ENCODE measurements around the gene PDE4D. TPM values are rescaled to one million over a fixed set of nuclear protein-coding genes. Genes with fewer than 3 reads are reported as not detected.

PDE4D gene
- total RNA-seq, 1 donor = 19.9 TPM

- H3K9me3 ChIP-seq (ENCODE audit: low read depth, low read length) = no peaks in the 10 kb centered on the region
- H3K27ac ChIP-seq (ENCODE audit: low read depth, low read length) = peak overlapping the region; percentile 11
- H3K4me2 ChIP-seq (ENCODE audit: insufficient read depth, low read length) = peak overlapping the region; percentile 49
- H3K79me2 ChIP-seq (ENCODE audit: insufficient read depth, low read length) = no peaks in the 10 kb centered on the region
- H3K4me3 ChIP-seq (ENCODE audit: insufficient read depth, low read length) = no peak overlapping the region
- H4K20me1 ChIP-seq (ENCODE audit: insufficient read depth, low read length) = no peaks in the 10 kb centered on the region
- no peak for TF ChIP-seq CTCF (IDR thresholded peaks at IDR 0.05; ENCODE audit: extremely low read depth, low read depth, low read length)
- no peaks in the 10 kb centered on the region for H3K36me3 ChIP-seq (ENCODE audit: insufficient read depth, low read length)
- H3K27me3 ChIP-seq (ENCODE audit: insufficient read depth, low read length) = no peaks in the 10 kb centered on the region
- H2AFZ ChIP-seq (ENCODE audit: low read length) = no peak overlapping the region
- no peak for DNase-seq (ENCODE audit: insufficient read length, low spot score, missing footprints)
- peaks cover 16% of the 10 kb centered on the region for H3K4me1 ChIP-seq (ENCODE audit: insufficient read depth, low read length)
Measured at GRCh38 chr5:59134471-59135163, 758.9 kb downstream of the PDE4D start.

DNA sequence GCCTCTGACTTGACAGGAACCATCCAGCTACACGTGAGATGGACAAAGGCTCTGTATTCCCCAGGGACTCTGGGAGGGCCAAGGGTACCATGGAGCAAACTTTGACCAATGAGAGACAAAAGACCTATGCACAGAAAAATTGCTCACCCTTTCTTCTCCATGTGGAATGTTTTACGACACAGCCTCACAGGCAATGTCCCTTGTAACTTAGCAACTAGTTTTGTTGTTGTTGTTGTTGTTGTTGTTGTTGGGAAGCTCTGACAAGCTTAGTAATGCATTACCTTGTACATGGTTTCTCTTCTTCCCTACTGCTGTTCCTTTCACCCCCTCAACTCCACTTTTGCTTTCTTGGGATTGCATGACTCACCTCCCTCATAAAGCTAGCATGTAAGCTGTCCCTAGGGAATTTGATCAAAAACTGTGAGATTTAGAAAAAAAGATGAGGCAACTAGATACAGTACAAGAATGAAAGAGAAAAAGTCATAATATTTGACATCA, 759.7 kb downstream of the PDE4D start:
- Histone ChIP-seq H4K20me1 (ENCODE audit: insufficient read depth, low read length) (no peaks in the 10 kb centered on the region), H3K4me1 (ENCODE audit: insufficient read depth, low read length) (peaks cover 16% of the 10 kb centered on the region), H3K79me2 (ENCODE audit: insufficient read depth, low read length) (no peaks in the 10 kb centered on the region), H2AFZ (ENCODE audit: low read length) (no peak overlapping the region), H3K27me3 (ENCODE audit: insufficient read depth, low read length) (no peaks in the 10 kb centered on the region), H3K4me2 (ENCODE audit: insufficient read depth, low read length) (peak overlapping the region; percentile 49), H3K4me3 (ENCODE audit: insufficient read depth, low read length) (no peak overlapping the region), H3K9me3 (ENCODE audit: low read depth, low read length) (no peaks in the 10 kb centered on the region), H3K36me3 (ENCODE audit: insufficient read depth, low read length) (no peaks in the 10 kb centered on the region), H3K27ac (ENCODE audit: low read depth, low read length) (peak overlapping the region; percentile 11)
- peak; percentile 70 for DNase-seq (ENCODE audit: insufficient read length, low spot score, missing footprints)
- no peak for TF ChIP-seq CTCF (IDR thresholded peaks at IDR 0.05; ENCODE audit: extremely low read depth, low read depth, low read length)

DNA sequence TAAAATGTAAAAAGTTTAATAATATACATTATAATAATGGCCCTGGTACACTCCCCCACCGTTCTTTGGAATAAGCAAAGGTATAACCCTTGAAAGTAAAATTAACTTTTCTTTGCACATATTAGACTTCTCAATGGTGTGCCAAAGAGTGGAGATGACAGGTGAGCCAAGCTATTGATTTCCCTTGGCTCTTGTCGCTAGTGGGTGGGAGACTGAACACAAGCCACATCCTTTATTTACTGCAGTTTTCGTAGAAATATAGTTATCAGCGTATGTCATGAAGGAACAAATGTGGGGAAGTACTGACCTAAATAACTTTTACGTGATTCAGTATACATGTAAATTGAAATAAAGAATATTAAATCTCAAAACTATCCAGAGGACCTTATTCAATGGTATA, 761.4 kb downstream of the PDE4D start:
- no peak overlapping the region for H3K4me3 ChIP-seq (ENCODE audit: insufficient read depth, low read length)
- H4K20me1 ChIP-seq (ENCODE audit: insufficient read depth, low read length) = no peaks in the 10 kb centered on the region
- peaks cover 25% of the 10 kb centered on the region for H3K4me1 ChIP-seq (ENCODE audit: insufficient read depth, low read length)
- no peak overlapping the region for H3K4me2 ChIP-seq (ENCODE audit: insufficient read depth, low read length)
- H3K27me3 ChIP-seq (ENCODE audit: insufficient read depth, low read length) = no peaks in the 10 kb centered on the region
- TF ChIP-seq CTCF (IDR thresholded peaks at IDR 0.05; ENCODE audit: extremely low read depth, low read depth, low read length) = no peak
- no peaks in the 10 kb centered on the region for H3K79me2 ChIP-seq (ENCODE audit: insufficient read depth, low read length)
- DNase-seq (ENCODE audit: insufficient read length, low spot score, missing footprints) = no peak
- no peaks in the 10 kb centered on the region for H3K9me3 ChIP-seq (ENCODE audit: low read depth, low read length)
- no peaks in the 10 kb centered on the region for H3K36me3 ChIP-seq (ENCODE audit: insufficient read depth, low read length)
- no peak overlapping the region for H2AFZ ChIP-seq (ENCODE audit: low read length)
- no peak overlapping the region for H3K27ac ChIP-seq (ENCODE audit: low read depth, low read length)

DNA sequence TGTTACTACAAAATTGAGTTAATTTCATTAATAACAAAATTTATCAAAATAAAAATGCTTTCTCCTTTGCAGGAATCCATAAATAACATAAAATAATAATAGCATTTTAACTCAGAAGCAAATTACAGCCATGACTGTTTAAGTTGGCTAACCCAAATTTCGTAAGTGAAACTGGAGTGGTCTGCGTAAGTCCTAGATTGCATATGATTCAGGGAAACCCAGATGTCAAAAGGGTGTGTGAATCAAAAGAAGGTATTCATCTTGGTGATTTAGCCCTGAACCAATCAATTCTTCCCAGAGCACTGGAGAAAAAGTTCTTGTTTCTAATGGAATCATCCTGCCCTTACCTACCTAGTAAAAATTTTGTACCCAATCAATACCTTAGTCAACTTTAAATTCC, 763.1 kb downstream of the PDE4D start:
- Histone ChIP-seq H3K36me3 (ENCODE audit: insufficient read depth, low read length) (no peaks in the 10 kb centered on the region), H2AFZ (ENCODE audit: low read length) (no peak overlapping the region), H3K79me2 (ENCODE audit: insufficient read depth, low read length) (no peaks in the 10 kb centered on the region), H3K4me3 (ENCODE audit: insufficient read depth, low read length) (no peak overlapping the region), H3K4me2 (ENCODE audit: insufficient read depth, low read length) (no peak overlapping the region), H3K27me3 (ENCODE audit: insufficient read depth, low read length) (no peaks in the 10 kb centered on the region), H3K4me1 (ENCODE audit: insufficient read depth, low read length) (peaks cover 41% of the 10 kb centered on the region), H3K27ac (ENCODE audit: low read depth, low read length) (peak overlapping the region; percentile 51), H4K20me1 (ENCODE audit: insufficient read depth, low read length) (no peaks in the 10 kb centered on the region), H3K9me3 (ENCODE audit: low read depth, low read length) (no peaks in the 10 kb centered on the region)
- no peak for DNase-seq (ENCODE audit: insufficient read length, low spot score, missing footprints)
- TF ChIP-seq CTCF (IDR thresholded peaks at IDR 0.05; ENCODE audit: extremely low read depth, low read depth, low read length) = no peak

Data from osteoblast (primary cell).